GM18507 (cell line): ENCODE data around the gene BBS4.
"Not testable (repeated sequence)": the region's sequence is repeated elsewhere in the genome, so short reads cannot be mapped to it uniquely, and the experiment has no call there.

ENCODE experiments used
- DNase-seq: peaks from one replicate; pipeline ENCODE4 v3.0.0; 2011; ENCODE audit warnings: low read depth; ENCODE audit not compliant: insufficient read length; ENCODE audit errors: extremely low spot score
- FAIRE-seq: peaks from 2 replicates; lab custom pipeline; 2011; peaks lifted over from hg19 to GRCh38; lab: Jason Lieb, UNC

BBS4 gene

GRCh38 chr15:72690938-72691337 lies 4.9 kb downstream of the BBS4 start:
- no peak for FAIRE-seq
- DNase-seq, result no peak

GRCh38 chr15:72698938-72699337 lies 12.9 kb downstream of the BBS4 start:
- FAIRE-seq, result no peak
- DNase-seq, result no peak

GRCh38 chr15:72700076-72700475 lies 14.1 kb downstream of the BBS4 start:
- DNase-seq (no peak), FAIRE-seq (no peak)

GRCh38 chr15:72706266-72706665 lies 20.3 kb downstream of the BBS4 start:
- DNase-seq, result no peak

GRCh38 chr15:72708551-72709303 lies 22.7 kb downstream of the BBS4 start:
- not testable (repeated sequence) for FAIRE-seq, DNase-seq

More at GRCh38 chr15:72706266-72706665, 20.3 kb downstream of the BBS4 start:
- FAIRE-seq, result no peak

- DNase-seq, result peak; percentile 4
- peak; percentile 82 for FAIRE-seq
These were observed 36.2 kb downstream of the BBS4 start for GRCh38 chr15:72722071-72722696.

GRCh38 chr15:72724028-72724427 lies 38.0 kb downstream of the BBS4 start:
- DNase-seq (no peak), FAIRE-seq (no peak)

- no peak for DNase-seq
- FAIRE-seq, result no peak
These were observed 39.4 kb downstream of the BBS4 start for GRCh38 chr15:72725446-72725845.

- FAIRE-seq, DNase-seq: not testable (repeated sequence)
These were observed 39.8 kb downstream of the BBS4 start for GRCh38 chr15:72725851-72726250.

- DNase-seq (no peak), FAIRE-seq (no peak)
These were observed 41.1 kb downstream of the BBS4 start for GRCh38 chr15:72727154-72727553.

GRCh38 chr15:72728249-72728648 lies 42.2 kb downstream of the BBS4 start:
- FAIRE-seq, DNase-seq: not testable (repeated sequence)

- DNase-seq, result no peak
- no peak for FAIRE-seq
These were observed 42.8 kb downstream of the BBS4 start for GRCh38 chr15:72728821-72729220.

GRCh38 chr15:72732086-72732485 lies 46.1 kb downstream of the BBS4 start:
- no peak for DNase-seq
- no peak for FAIRE-seq

GRCh38 chr15:72732516-72732915 lies 46.5 kb downstream of the BBS4 start:
- DNase-seq (no peak), FAIRE-seq (no peak)

GRCh38 chr15:72733941-72734738 lies 48.1 kb downstream of the BBS4 start:
- no peak for DNase-seq
- FAIRE-seq, result no peak

- DNase-seq (no peak), FAIRE-seq (no peak)
These were observed 49.1 kb downstream of the BBS4 start for GRCh38 chr15:72735111-72735510.

- DNase-seq (no peak), FAIRE-seq (no peak)
These were observed 51.1 kb downstream of the BBS4 start for GRCh38 chr15:72737061-72737460.

GRCh38 chr15:72737723-72738122 lies 51.7 kb downstream of the BBS4 start:
- no peak for FAIRE-seq
- DNase-seq, result no peak

- DNase-seq (peak; percentile 40), FAIRE-seq (peak; percentile 85)
These were observed 54.2 kb downstream of the BBS4 start for GRCh38 chr15:72740219-72740618.

- FAIRE-seq (no peak), DNase-seq (no peak)
These were observed 63.7 kb downstream of the BBS4 start for GRCh38 chr15:72749700-72750099.
